ENCODE data around the gene PLTP.
"Not testable (repeated sequence)": the region's sequence is repeated elsewhere in the genome, so short reads cannot be mapped to it uniquely, and the experiment has no call there.

The PLTP gene

DNA sequence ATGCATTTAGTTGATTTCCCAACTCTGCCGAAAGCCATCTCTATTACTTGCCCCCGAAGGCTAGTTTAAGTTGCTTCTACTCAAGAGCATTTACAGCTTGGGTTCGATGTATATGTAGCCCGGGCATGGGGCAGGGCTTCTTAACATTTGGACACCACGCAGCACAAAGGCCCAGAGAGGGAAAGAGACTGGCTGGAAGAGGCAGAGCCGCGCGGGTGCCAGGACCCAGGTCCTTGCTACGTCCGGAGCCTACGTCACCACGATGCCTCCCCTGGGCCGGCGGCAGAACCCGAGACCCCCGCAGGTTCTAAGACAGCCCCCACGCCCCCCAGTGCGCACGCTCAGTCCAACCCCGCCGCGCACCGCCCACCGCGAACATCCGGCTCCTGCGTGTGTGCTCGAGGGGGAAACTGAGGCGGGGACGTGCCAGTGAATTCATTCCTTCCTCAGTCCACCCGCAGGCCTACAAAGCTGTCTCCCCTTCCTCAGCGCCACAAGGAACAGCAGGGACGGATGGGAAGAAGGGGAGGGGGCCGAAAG, 22.2 kb upstream of the PLTP start:
- no peaks in the 10 kb centered on the region for H3K27me3 ChIP-seq (ENCODE audit: control insufficient read depth in 1 of 2, insufficient read depth in 2 of 2, low read length in 2 of 2)
- H3K36me3 ChIP-seq (ENCODE audit: control insufficient read depth in 1 of 2, insufficient read depth in 2 of 2, low read length in 2 of 2), result peaks cover 18 to 24% of the 10 kb centered on the region in 2 donors
- peak overlapping the region; percentile 98 for H3K27ac ChIP-seq (ENCODE audit: low read depth, low read length)
- peak overlapping the region; percentile 83 to 94 for H3K4me3 ChIP-seq (ENCODE audit: low read depth in 1 of 2, low read length in 2 of 2)
- no peaks in the 10 kb centered on the region for H3K9me3 ChIP-seq (ENCODE audit: control insufficient read depth in 1 of 2, low read length in 2 of 2)
- peaks cover 3 to 12% of the 10 kb centered on the region in 2 donors for H3K4me1 ChIP-seq (ENCODE audit: control insufficient read depth in 1 of 2, insufficient read depth in 2 of 2, low read length in 2 of 2)
- H3K9ac ChIP-seq (ENCODE audit: low read depth in 1 of 2, low read length in 2 of 2), result peak overlapping the region; percentile 83 to 100

GRCh38 chr20:45933266-45934045, 21.5 kb upstream of the PLTP start:
- peak overlapping the region; percentile 83 to 100 for H3K9ac ChIP-seq (ENCODE audit: low read depth in 1 of 2, low read length in 2 of 2)
- H3K27ac ChIP-seq (ENCODE audit: low read depth, low read length), result no peak overlapping the region
- H3K4me3 ChIP-seq (ENCODE audit: low read depth in 1 of 2, low read length in 2 of 2), result peak overlapping the region; percentile 83 to 94
- no peaks in the 10 kb centered on the region for H3K9me3 ChIP-seq (ENCODE audit: control insufficient read depth in 1 of 2, low read length in 2 of 2)
- peaks cover 12 to 18% of the 10 kb centered on the region in 2 donors for H3K36me3 ChIP-seq (ENCODE audit: control insufficient read depth in 1 of 2, insufficient read depth in 2 of 2, low read length in 2 of 2)
- H3K4me1 ChIP-seq (ENCODE audit: control insufficient read depth in 1 of 2, insufficient read depth in 2 of 2, low read length in 2 of 2), result peaks cover 3 to 12% of the 10 kb centered on the region in 2 donors
- H3K27me3 ChIP-seq (ENCODE audit: control insufficient read depth in 1 of 2, insufficient read depth in 2 of 2, low read length in 2 of 2), result no peaks in the 10 kb centered on the region

DNA sequence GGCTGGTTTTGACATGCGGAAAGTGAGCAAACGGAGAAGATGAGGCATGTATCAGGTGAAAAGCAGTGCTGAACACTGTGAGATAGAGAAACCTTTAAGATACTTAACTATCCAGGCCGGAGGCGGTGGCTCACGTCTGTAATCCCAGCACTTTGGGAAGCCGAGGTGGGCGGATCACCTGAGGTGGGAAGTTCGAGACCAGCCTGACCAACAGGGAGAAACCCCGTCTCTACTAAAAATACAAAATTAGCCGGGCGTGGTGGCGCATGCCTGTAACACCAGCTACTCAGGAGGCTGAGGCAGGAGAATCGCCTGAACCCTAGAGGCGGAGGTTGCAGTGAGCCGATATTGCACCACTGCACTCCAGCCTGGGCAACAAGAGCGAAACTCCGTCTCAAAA, 19.7 kb upstream of the PLTP start:
- H3K4me3 ChIP-seq (ENCODE audit: low read depth in 1 of 2, low read length in 2 of 2); H3K9me3 ChIP-seq (ENCODE audit: control insufficient read depth in 1 of 2, low read length in 2 of 2); H3K9ac ChIP-seq (ENCODE audit: low read depth in 1 of 2, low read length in 2 of 2); H3K27me3 ChIP-seq (ENCODE audit: control insufficient read depth in 1 of 2, insufficient read depth in 2 of 2, low read length in 2 of 2); H3K36me3 ChIP-seq (ENCODE audit: control insufficient read depth in 1 of 2, insufficient read depth in 2 of 2, low read length in 2 of 2); H3K27ac ChIP-seq (ENCODE audit: low read depth, low read length): not testable (repeated sequence)
- H3K4me1 ChIP-seq (ENCODE audit: control insufficient read depth in 1 of 2, insufficient read depth in 2 of 2, low read length in 2 of 2), result peaks cover 3 to 12% of the 10 kb centered on the region in 2 donors

GRCh38 chr20:45927071-45927878, 15.3 kb upstream of the PLTP start:
- Histone ChIP-seq H3K9ac (ENCODE audit: low read depth in 1 of 2, low read length in 2 of 2) (no peak overlapping the region), H3K27ac (ENCODE audit: low read depth, low read length) (no peak overlapping the region), H3K4me1 (ENCODE audit: control insufficient read depth in 1 of 2, insufficient read depth in 2 of 2, low read length in 2 of 2) (peaks cover 0 to 6% of the 10 kb centered on the region in 2 donors), H3K9me3 (ENCODE audit: control insufficient read depth in 1 of 2, low read length in 2 of 2) (no peaks in the 10 kb centered on the region), H3K4me3 (ENCODE audit: low read depth in 1 of 2, low read length in 2 of 2) (no peak overlapping the region), H3K36me3 (ENCODE audit: control insufficient read depth in 1 of 2, insufficient read depth in 2 of 2, low read length in 2 of 2) (no peaks in the 10 kb centered on the region), H3K27me3 (ENCODE audit: control insufficient read depth in 1 of 2, insufficient read depth in 2 of 2, low read length in 2 of 2) (no peaks in the 10 kb centered on the region)

- Histone ChIP-seq H3K4me3 (ENCODE audit: low read depth in 1 of 2, low read length in 2 of 2) (no peak overlapping the region), H3K27ac (ENCODE audit: low read depth, low read length) (no peak overlapping the region), H3K9ac (ENCODE audit: low read depth in 1 of 2, low read length in 2 of 2) (no peak overlapping the region), H3K27me3 (ENCODE audit: control insufficient read depth in 1 of 2, insufficient read depth in 2 of 2, low read length in 2 of 2) (no peaks in the 10 kb centered on the region), H3K36me3 (ENCODE audit: control insufficient read depth in 1 of 2, insufficient read depth in 2 of 2, low read length in 2 of 2) (no peaks in the 10 kb centered on the region), H3K4me1 (ENCODE audit: control insufficient read depth in 1 of 2, insufficient read depth in 2 of 2, low read length in 2 of 2) (peaks cover 0 to 6% of the 10 kb centered on the region in 2 donors), H3K9me3 (ENCODE audit: control insufficient read depth in 1 of 2, low read length in 2 of 2) (no peaks in the 10 kb centered on the region)
Observed at GRCh38 chr20:45926731-45927070, 14.7 kb upstream of the PLTP start.

DNA sequence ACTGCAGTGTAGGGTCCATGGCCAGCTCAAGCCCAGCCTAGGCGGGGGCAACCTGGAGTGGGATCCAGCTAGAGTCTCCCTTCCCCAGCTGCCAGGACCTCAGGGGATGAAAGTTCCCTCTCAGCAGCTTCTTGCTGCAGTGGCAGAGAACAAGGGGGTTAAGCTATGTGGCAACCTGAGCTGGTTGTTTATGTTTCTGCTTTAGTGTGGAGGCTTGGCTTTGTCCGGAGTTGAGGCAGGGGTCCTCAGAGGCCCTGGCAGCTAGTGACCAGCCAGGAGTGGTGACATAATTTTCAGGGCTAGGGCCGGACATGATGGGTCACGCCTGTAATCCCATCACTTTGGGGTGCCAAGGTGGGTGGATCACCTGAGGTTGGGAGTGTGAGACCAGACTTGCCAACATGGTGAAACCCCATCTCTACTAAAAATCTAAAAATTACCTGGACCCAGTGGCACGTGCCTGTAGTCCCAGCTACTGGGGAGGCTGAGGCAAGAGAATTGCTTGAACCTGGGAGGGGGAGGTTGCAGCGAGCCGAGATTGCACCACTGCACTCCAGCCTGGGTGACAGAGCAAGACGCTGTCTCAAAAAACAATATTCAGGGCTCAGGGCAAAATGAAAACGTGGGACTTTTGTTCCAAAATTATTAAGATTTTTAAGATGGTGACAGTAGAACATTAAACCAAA, 14.0 kb upstream of the PLTP start:
- Histone ChIP-seq H3K9me3 (ENCODE audit: control insufficient read depth in 1 of 2, low read length in 2 of 2) (no peaks in the 10 kb centered on the region), H3K9ac (ENCODE audit: low read depth in 1 of 2, low read length in 2 of 2) (no peak overlapping the region), H3K4me3 (ENCODE audit: low read depth in 1 of 2, low read length in 2 of 2) (no peak overlapping the region), H3K27me3 (ENCODE audit: control insufficient read depth in 1 of 2, insufficient read depth in 2 of 2, low read length in 2 of 2) (no peaks in the 10 kb centered on the region), H3K27ac (ENCODE audit: low read depth, low read length) (no peak overlapping the region), H3K36me3 (ENCODE audit: control insufficient read depth in 1 of 2, insufficient read depth in 2 of 2, low read length in 2 of 2) (no peaks in the 10 kb centered on the region), H3K4me1 (ENCODE audit: control insufficient read depth in 1 of 2, insufficient read depth in 2 of 2, low read length in 2 of 2) (peaks cover 0 to 6% of the 10 kb centered on the region in 2 donors)

GRCh38 chr20:45924391-45925261, 12.7 kb upstream of the PLTP start:
- no peaks in the 10 kb centered on the region for H3K36me3 ChIP-seq (ENCODE audit: control insufficient read depth in 1 of 2, insufficient read depth in 2 of 2, low read length in 2 of 2)
- no peaks in the 10 kb centered on the region for H3K9me3 ChIP-seq (ENCODE audit: control insufficient read depth in 1 of 2, low read length in 2 of 2)
- no peak overlapping the region for H3K4me3 ChIP-seq (ENCODE audit: low read depth in 1 of 2, low read length in 2 of 2)
- H3K4me1 ChIP-seq (ENCODE audit: control insufficient read depth in 1 of 2, insufficient read depth in 2 of 2, low read length in 2 of 2), result peaks cover 0 to 14% of the 10 kb centered on the region in 2 donors
- H3K27me3 ChIP-seq (ENCODE audit: control insufficient read depth in 1 of 2, insufficient read depth in 2 of 2, low read length in 2 of 2), result no peaks in the 10 kb centered on the region
- peak overlapping the region in 1 of 2 donors; percentile 21 for H3K9ac ChIP-seq (ENCODE audit: low read depth in 1 of 2, low read length in 2 of 2)
- H3K27ac ChIP-seq (ENCODE audit: low read depth, low read length), result no peak overlapping the region

GRCh38 chr20:45921337-45922189, 9.6 kb upstream of the PLTP start:
- Histone ChIP-seq H3K9ac (ENCODE audit: low read depth in 1 of 2, low read length in 2 of 2) (no peak overlapping the region), H3K4me1 (ENCODE audit: control insufficient read depth in 1 of 2, insufficient read depth in 2 of 2, low read length in 2 of 2) (peaks cover 5 to 26% of the 10 kb centered on the region in 2 donors), H3K36me3 (ENCODE audit: control insufficient read depth in 1 of 2, insufficient read depth in 2 of 2, low read length in 2 of 2) (no peaks in the 10 kb centered on the region), H3K9me3 (ENCODE audit: control insufficient read depth in 1 of 2, low read length in 2 of 2) (no peaks in the 10 kb centered on the region), H3K4me3 (ENCODE audit: low read depth in 1 of 2, low read length in 2 of 2) (no peak overlapping the region), H3K27ac (ENCODE audit: low read depth, low read length) (no peak overlapping the region), H3K27me3 (ENCODE audit: control insufficient read depth in 1 of 2, insufficient read depth in 2 of 2, low read length in 2 of 2) (no peaks in the 10 kb centered on the region)
